ENCODE results near the gene UIMC1. TPM values are rescaled to one million over a fixed set of nuclear protein-coding genes. Genes with fewer than 3 reads are reported as not detected.

Gene UIMC1
- total and polyA plus RNA-seq, 2 of the 4 experiments (the other 2 are of a cell fraction), result 19.5 to 27.6 TPM

GRCh38 chr5:176877793-176878331 lies 128.7 kb downstream of the UIMC1 start:
- no peak overlapping the region for H4K8ac ChIP-seq (ENCODE audit: low read depth in 2 of 2, low read length in 2 of 2)
- H4K5ac ChIP-seq (ENCODE audit: low read depth, low read length), result no peak overlapping the region
- H3K79me1 ChIP-seq (ENCODE audit: low read depth in 1 of 2, low read length in 2 of 2), result no peaks in the 10 kb centered on the region
- no peak overlapping the region for H3K23ac ChIP-seq (ENCODE audit: low read depth, low read length)
- dilution Hi-C loops (cut with HindIII; ENCODE audit: low sequenced_read_pairs, unreplicated experiment) (no loop called here), in situ Hi-C loops (cut with MboI; ENCODE audit: low sequenced_read_pairs) (no loop called here), intact Hi-C loops (cut with micrococcal nuclease) (no loop called here)
- no peak for TF ChIP-seq FOS (IDR thresholded peaks at IDR 0.05; ENCODE audit: low read depth, low read length)
- H3K14ac ChIP-seq (replicated peaks; ENCODE audit: low read depth, low read length), result no peak overlapping the region
- H2BK20ac ChIP-seq (ENCODE audit: low read depth, low read length), result no peak overlapping the region
- no peaks in the 10 kb centered on the region for H3K4me1 ChIP-seq (ENCODE audit: control insufficient read depth, insufficient read depth, low read length)
- H4K20me1 ChIP-seq (ENCODE audit: insufficient read depth, low read length), result no peaks in the 10 kb centered on the region
- no peak overlapping the region for H3K4me2 ChIP-seq (ENCODE audit: low read depth, low read length)
- H3K9me1 ChIP-seq (ENCODE audit: insufficient read depth, low read length), result no peaks in the 10 kb centered on the region
- H2AK5ac ChIP-seq (ENCODE audit: low read depth, low read length), result no peak overlapping the region
- H3K18ac ChIP-seq (ENCODE audit: low read depth, low read length), result no peak overlapping the region
- ATAC-seq (ENCODE audit: low read depth) (no peak), DNase-seq (no peak)
- H3K36me3 ChIP-seq (ENCODE audit: control insufficient read depth, insufficient read depth, low read length), result no peaks in the 10 kb centered on the region
- H2AK9ac ChIP-seq (replicated peaks; ENCODE audit: low read depth, low read length, poor library complexity), result no peak overlapping the region
- no peak overlapping the region for H3K56ac ChIP-seq (ENCODE audit: extremely low read depth, insufficient read depth, low read length)
- ChIA-PET CTCF (no interaction called here), POLR2A (ENCODE audit: unreplicated experiment) (no interaction called here)
- H3K9ac ChIP-seq (ENCODE audit: low read depth, low read length), result no peak overlapping the region
- no peak overlapping the region for H2BK15ac ChIP-seq (ENCODE audit: low read depth, low read length)
- H2BK5ac ChIP-seq (ENCODE audit: low read depth, low read length, poor library complexity, severe bottlenecking), result no peak overlapping the region
- H3K27me3 ChIP-seq (ENCODE audit: control insufficient read depth, insufficient read depth, low read length), result peaks cover 63% of the 10 kb centered on the region
- BruUV-seq (replicated peaks), result no TSS peak
- H3K4ac ChIP-seq (ENCODE audit: low read depth, low read length), result no peak overlapping the region
- WGBS, 2 experiments (ENCODE audit: extremely low coverage in 2 of 2, insufficient read length in 1 of 2), result 40% methylated on average over 15 of the region's 21 CpGs; no CpG with 5 or more reads in 1 of the 2 experiments
- H4K91ac ChIP-seq (ENCODE audit: insufficient read depth, low read depth, low read length), result no peak overlapping the region
- no peak overlapping the region for H3K27ac ChIP-seq (ENCODE audit: insufficient read depth, low read length)
- H3K9me3 ChIP-seq (ENCODE audit: control insufficient read depth, insufficient read depth, low read length), result no peaks in the 10 kb centered on the region
- H2AFZ ChIP-seq (replicated peaks; ENCODE audit: low read length, poor library complexity), result no peak overlapping the region
- no peak overlapping the region for H3K4me3 ChIP-seq (ENCODE audit: insufficient read depth, low read depth, low read length)
- H2BK120ac ChIP-seq (ENCODE audit: low read depth, low read length), result no peak overlapping the region

Data from IMR-90 (cell line).